ENCODE data around the gene MTMR11. TPM values are rescaled to one million over a fixed set of nuclear protein-coding genes. Genes with fewer than 3 reads are reported as not detected.
"Not testable (repeated sequence)": the region's sequence is repeated elsewhere in the genome, so short reads cannot be mapped to it uniquely, and the experiment has no call there.

The MTMR11 gene
- total RNA-seq, 1 donor from 2014 or later = 3.6 TPM

- peak; percentile 67 for DNase-seq (ENCODE audit: low read depth, low spot score)
These were observed 37.0 kb downstream of the MTMR11 start, which contains the start of gene BOLA1 for GRCh38 chr1:149899460-149900284. Gene BOLA1, plus strand, starts transcription at chr1:149899568. Its CDS starts 492 bp downstream, at chr1:149900060.

GRCh38 chr1:149896575-149896974 is 40.1 kb downstream of the MTMR11 start:
- no peak for DNase-seq (ENCODE audit: low read depth, low spot score)

- DNase-seq (ENCODE audit: low read depth, low spot score) = no peak
These were observed 47.7 kb downstream of the MTMR11 start for GRCh38 chr1:149888999-149889289.

- DNase-seq (ENCODE audit: low read depth, low spot score) = peak; percentile 51
These were observed 48.3 kb downstream of the MTMR11 start for GRCh38 chr1:149888247-149888998.

- peak; percentile 96 for DNase-seq (ENCODE audit: low read depth, low spot score)
These were observed 49.0 kb downstream of the MTMR11 start for GRCh38 chr1:149887456-149888246.

GRCh38 chr1:149887196-149887455 is 49.6 kb downstream of the MTMR11 start:
- DNase-seq (ENCODE audit: low read depth, low spot score) = not testable (repeated sequence)

GRCh38 chr1:149886396-149887195 is 50.1 kb downstream of the MTMR11 start:
- peak; percentile 98 for DNase-seq (ENCODE audit: low read depth, low spot score)

GRCh38 chr1:149886121-149886395 is 50.6 kb downstream of the MTMR11 start:
- DNase-seq (ENCODE audit: low read depth, low spot score) = not testable (repeated sequence)

- DNase-seq (ENCODE audit: low read depth, low spot score) = peak; percentile 35
These were observed 51.1 kb downstream of the MTMR11 start for GRCh38 chr1:149885339-149886120.

GRCh38 chr1:149884433-149885338 is 52.0 kb downstream of the MTMR11 start:
- DNase-seq (ENCODE audit: low read depth, low spot score) = no peak

GRCh38 chr1:149883598-149884247 is 53.0 kb downstream of the MTMR11 start:
- DNase-seq (ENCODE audit: low read depth, low spot score) = no peak

GRCh38 chr1:149881876-149882275 is 54.8 kb downstream of the MTMR11 start:
- DNase-seq (ENCODE audit: low read depth, low spot score) = no peak

- DNase-seq (ENCODE audit: low read depth, low spot score) = no peak
These were observed 57.1 kb downstream of the MTMR11 start for GRCh38 chr1:149879556-149879955.

Other genes starting within 250 kb of the MTMR11 start
- gene FCGR1A, start 154.2 kb downstream of the MTMR11 start, total RNA-seq = not detected in 2 replicates
- 9.4 and 12.0 TPM in 2 replicates for gene BOLA1, start 37.3 kb downstream of the MTMR11 start, total RNA-seq
- 5.7 and 6.3 TPM in 2 replicates for gene SV2A, start 19.0 kb downstream of the MTMR11 start, total RNA-seq
- gene SF3B4, start 9.1 kb downstream of the MTMR11 start, total RNA-seq = 12.4 and 12.7 TPM in 2 replicates
- 12.8 and 19.0 TPM in 2 replicates for gene OTUD7B, start 73.8 kb upstream of the MTMR11 start, total RNA-seq
- 21.2 and 34.1 TPM in 2 replicates for gene VPS45, start 130.9 kb upstream of the MTMR11 start, total RNA-seq
- gene PLEKHO1, start 213.0 kb upstream of the MTMR11 start, total RNA-seq = 57.7 and 59.5 TPM in 2 replicates